HepG2 (cell line): ENCODE results near the gene ANO3. TPM values are rescaled to one million over a fixed set of nuclear protein-coding genes. Genes with fewer than 3 reads are reported as not detected.

Source experiments
- ATAC-seq: fragments of 200-7000 bp; cut with Tn5 transposase; 3 replicates; pipeline ENCODE4 v1.9.1; 2020; ENCODE audit warnings: mild to moderate bottlenecking, moderate library complexity
- BruUV-seq: library from RNA; stranded (reverse); fragments of 400-500 nt; replicated peaks from 2 replicates; lab custom pipeline; 2021; lab: Mats Ljungman, UMichigan
- CTCF ChIA-PET: fragments of 300-600 bp; formaldehyde crosslinking; extraction: SDS; loops from one replicate; lab custom pipeline; 2021; ENCODE audit warnings: low total read pairs, inconsistent platforms, low intra/inter-chr PET ratio; lab: Yijun Ruan, JAX
- POLR2A ChIA-PET: fragments of 350-600 bp; sonication (Branson Sonifier 250); formaldehyde crosslinking; loops from one replicate; lab custom pipeline; 2020; ENCODE audit warnings: antibody characterized with exemption, inconsistent platforms; lab: Yijun Ruan, JAX
- DNase-seq: peaks from one replicate; pipeline ENCODE4 v3.0.0-alpha.2; 2015; ENCODE audit warnings: low spot score
- FAIRE-seq: peaks from 3 replicates; lab custom pipeline; 2011; peaks lifted over from hg19 to GRCh38; lab: Jason Lieb, UNC
- H2AFZ ChIP-seq: one replicate; pipeline ENCODE4 v1.6.1; 2011; ENCODE audit warnings: low read length, inconsistent platforms
- H3K27ac ChIP-seq: fragments of 300-600 bp; 3 replicates; pipeline ENCODE4 v1.8.0; 2011; ENCODE audit warnings: mixed run types, mild to moderate bottlenecking, mixed read lengths, low read length, inconsistent platforms; ENCODE audit not compliant: insufficient read depth; ENCODE audit errors: extremely low read length
- H3K27me3 ChIP-seq, 2 experiments: fragments of 200-600 bp in 1 of 2; 2 replicates in 1 of 2; 3 replicates in 1 of 2; pipeline versions ENCODE4 v1.6.0 to v1.8.0; 2011; ENCODE audit warnings: low read length in 2 of 2, mild to moderate bottlenecking in 2 of 2, moderate library complexity in 2 of 2, inconsistent platforms in 1 of 2; ENCODE audit not compliant: insufficient read depth in 2 of 2, control insufficient read depth in 1 of 2
- H3K36me3 ChIP-seq, 2 experiments: fragments of 200-600 bp in 1 of 2; replicated peaks in 1 of 2; 2 replicates in 1 of 2; 3 replicates in 1 of 2; pipeline versions ENCODE4 v1.5.1 to v1.8.0; 2011; ENCODE audit warnings: low read length in 2 of 2, inconsistent platforms in 1 of 2; ENCODE audit not compliant: insufficient read depth in 2 of 2, control insufficient read depth in 1 of 2
- H3K4me1 ChIP-seq: 2 replicates; pipeline ENCODE4 v1.5.1; 2012; ENCODE audit warnings: low read length, inconsistent platforms; ENCODE audit not compliant: insufficient read depth
- H3K4me2 ChIP-seq: 2 replicates; pipeline ENCODE4 v1.6.0; 2011; ENCODE audit warnings: low read depth, low read length, inconsistent platforms
- H3K4me3 ChIP-seq, 3 experiments: fragments of 200-600 bp in 1 of 3; sonication (generic), shearing (Covaris generic) in 1 of 3; replicated peaks in 1 of 3; 2 replicates each; pipeline ENCODE4 v1.5.1; 2011 to 2016; ENCODE audit warnings: low read length in 3 of 3, inconsistent platforms in 2 of 3, low read depth in 2 of 3, mild to moderate bottlenecking in 2 of 3, control low read depth in 1 of 3, mixed read lengths in 1 of 3; ENCODE audit not compliant: insufficient read depth in 1 of 3
- H3K79me2 ChIP-seq: one replicate; pipeline ENCODE4 v1.6.1; 2011; ENCODE audit warnings: low read length, inconsistent platforms; ENCODE audit not compliant: insufficient read depth
- H3K9ac ChIP-seq: 2 replicates; pipeline ENCODE4 v1.6.0; 2011; ENCODE audit warnings: mild to moderate bottlenecking, low read depth, low read length, inconsistent platforms; ENCODE audit not compliant: insufficient read depth
- H3K9me3 ChIP-seq: 2 replicates; pipeline ENCODE4 v1.5.1; 2012; ENCODE audit warnings: mild to moderate bottlenecking, low read length
- H4K20me1 ChIP-seq: 2 replicates; pipeline ENCODE4 v1.6.0; 2011; ENCODE audit warnings: inconsistent platforms, mild to moderate bottlenecking, low read length, moderate library complexity; ENCODE audit not compliant: insufficient read depth
- ELF4 ChIP-seq: sonication (generic); formaldehyde crosslinking; IDR thresholded peaks from 2 replicates; pipeline ENCODE4 v1.5.0; 2020; ENCODE audit warnings: missing genetic modification reagents, mild to moderate bottlenecking, moderate library complexity, borderline replicate concordance
- HNRNPLL ChIP-seq: fragments of 200-400 bp; formaldehyde crosslinking; IDR thresholded peaks from 2 replicates; pipeline ENCODE4 v1.6.1; 2017; ENCODE audit warnings: mild to moderate bottlenecking, low read depth, low read length; ENCODE audit not compliant: poor library complexity, severe bottlenecking
- JUNB ChIP-seq: sonication (generic); formaldehyde crosslinking; IDR thresholded peaks from 2 replicates; pipeline ENCODE4 v1.8.0; 2022; ENCODE audit warnings: missing genetic modification reagents, mild to moderate bottlenecking, borderline replicate concordance
- RAD21 ChIP-seq: fragments of 450-650 bp; formaldehyde crosslinking; IDR thresholded peaks from 2 replicates; pipeline ENCODE4 v1.5.0; 2020; ENCODE audit warnings: mild to moderate bottlenecking
- SIX1 ChIP-seq: sonication (generic); formaldehyde crosslinking; IDR thresholded peaks from 2 replicates; pipeline ENCODE4 v1.4.0; 2020; ENCODE audit warnings: missing genetic modification reagents, borderline replicate concordance
- SMAD3 ChIP-seq: sonication (generic); formaldehyde crosslinking; IDR thresholded peaks from 2 replicates; pipeline ENCODE4 v1.4.0; 2020; ENCODE audit warnings: missing genetic modification reagents
- ZBTB21 ChIP-seq: sonication (generic); formaldehyde crosslinking; IDR thresholded peaks from 2 replicates; pipeline ENCODE4 v1.4.0; 2020; ENCODE audit warnings: missing genetic modification reagents
- ZKSCAN5 ChIP-seq: sonication (generic); formaldehyde crosslinking; IDR thresholded peaks from 2 replicates; pipeline ENCODE4 v1.5.1; 2020; ENCODE audit warnings: mild to moderate bottlenecking, missing genetic modification reagents
- ZMYM4 ChIP-seq: sonication (generic); formaldehyde crosslinking; IDR thresholded peaks from 2 replicates; pipeline ENCODE4 v1.8.1; 2023; ENCODE audit warnings: mild to moderate bottlenecking, missing genetic modification reagents
- ZNF180 ChIP-seq: sonication (generic); formaldehyde crosslinking; IDR thresholded peaks from 2 replicates; pipeline ENCODE4 v1.4.0; 2020; ENCODE audit warnings: low read depth, missing genetic modification reagents, borderline replicate concordance
- ZNF329 ChIP-seq: sonication (generic); formaldehyde crosslinking; IDR thresholded peaks from 2 replicates; pipeline ENCODE4 v1.9.0; 2021; ENCODE audit warnings: low read depth, mild to moderate bottlenecking, missing genetic modification reagents
- ZNF766 ChIP-seq: sonication (generic); formaldehyde crosslinking; IDR thresholded peaks from 2 replicates; pipeline ENCODE4 v1.5.0; 2020; ENCODE audit warnings: missing genetic modification reagents, borderline replicate concordance
- ZNF773 ChIP-seq: sonication (generic); formaldehyde crosslinking; IDR thresholded peaks from 2 replicates; pipeline ENCODE4 v1.4.0; 2020; ENCODE audit warnings: missing genetic modification reagents, borderline replicate concordance
- ZNF780A ChIP-seq: sonication (generic); formaldehyde crosslinking; IDR thresholded peaks from 2 replicates; pipeline ENCODE4 v1.8.0; 2022; ENCODE audit warnings: mild to moderate bottlenecking, missing genetic modification reagents, moderate library complexity
- WGBS: methylation state at CpG from one replicate; pipeline ENCODE4 v1.1.6; 2017; ENCODE audit warnings: low lambda C conversion rate; 5-methylcytosine and 5-hydroxymethylcytosine counted together
- in situ Hi-C: cut with HindIII; loops from 2 replicates; pipeline ENCODE4 v1.10.0; 2017; ENCODE audit warnings: low pct_unique_long_range_greater_than_20kb; ENCODE audit not compliant: extremely low pct_ligation_motif_present
- intact Hi-C: fragments of 100-400 bp; cut with micrococcal nuclease; formaldehyde crosslinking; loops from one replicate; pipeline ENCODE4 v1.10.0; 2022; ENCODE audit not compliant: unreplicated experiment
- polyA plus RNA-seq, 8 experiments: library from polyadenylated mRNA; depleted of rRNA in 3 of 8; stranded (reverse) in 7 of 8; unstranded in 1 of 8; fragments of >200 nt; fragmentation: Illumina TruSeq in 4 of 8; extraction: Trizol in 4 of 8; gene quantifications; 2 replicates each; pipeline versions ENCODE4 v1.2.1 to v1.2.3, GENCODE V29; 2011 to 2016; ENCODE audit warnings: low read depth in 4 of 8, missing spikeins in 1 of 8, mixed read lengths in 1 of 8; ENCODE audit not compliant: insufficient read depth in 1 of 8
- total RNA-seq, 5 experiments: library from RNA; depleted of rRNA; stranded (reverse); fragments of >200 nt; fragmentation: Illumina TruSeq; extraction: Trizol; gene quantifications; 2 replicates each; pipeline ENCODE4 v1.2.3, GENCODE V29; 2016; ENCODE audit warnings: low read depth in 1 of 5
- TF ChIP-seq, protein P1 (sequence below): sonication (generic); formaldehyde crosslinking; IDR thresholded peaks from 2 replicates; pipeline ENCODE4 v1.4.0; 2020; ENCODE audit warnings: missing genetic modification reagents
- TF ChIP-seq, protein P2 (sequence below): sonication (generic); formaldehyde crosslinking; IDR thresholded peaks from 2 replicates; pipeline ENCODE4 v1.4.0; 2020; ENCODE audit warnings: mild to moderate bottlenecking, missing genetic modification reagents
- TF ChIP-seq, protein P3 (sequence below): sonication (generic); formaldehyde crosslinking; IDR thresholded peaks from 2 replicates; pipeline ENCODE4 v1.5.0; 2020; ENCODE audit warnings: missing genetic modification reagents
- TF ChIP-seq, protein P4 (sequence below): sonication (generic); formaldehyde crosslinking; IDR thresholded peaks from 2 replicates; pipeline ENCODE4 v1.5.1; 2020; ENCODE audit warnings: mild to moderate bottlenecking, moderate library complexity, missing genetic modification reagents

Gene ANO3
- total and polyA plus RNA-seq, 2 of the 13 experiments (the other 11 are each of a cell fraction or from before 2014, with no cell fraction given) = 0.17 to 0.44 TPM

DNA sequence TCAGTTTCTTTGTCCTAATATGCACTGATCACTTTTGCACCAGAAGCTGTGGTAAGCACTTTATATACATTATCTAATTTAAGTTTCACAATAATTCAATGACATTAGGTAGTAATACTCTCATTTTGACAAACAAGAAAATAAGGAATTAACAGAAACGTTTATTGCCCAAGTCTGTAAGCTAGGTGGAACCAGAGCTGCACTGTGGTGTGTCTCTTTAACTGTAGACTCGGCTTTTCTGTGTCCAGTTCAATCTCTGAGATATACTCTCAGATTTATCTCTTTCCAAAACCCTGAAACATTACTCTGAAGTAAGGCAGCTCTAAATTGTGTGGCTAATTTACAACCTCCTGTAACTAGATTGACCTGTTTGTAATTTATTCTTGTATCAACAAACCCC is 139.1 kb downstream of the ANO3 start:
- no peaks in the 10 kb centered on the region for H3K79me2 ChIP-seq
- FAIRE-seq (no peak), DNase-seq (no peak), ATAC-seq (no peak)
- BruUV-seq = no TSS peak
- H3K27ac ChIP-seq = no peak overlapping the region
- in situ Hi-C loops (no loop called here), intact Hi-C loops (no loop called here)
- CTCF ChIA-PET = no interaction called here
- POLR2A ChIA-PET = no interaction called here
- H3K4me1 ChIP-seq = no peaks in the 10 kb centered on the region
- no peaks in the 10 kb centered on the region for H3K27me3 ChIP-seq
- no peak overlapping the region for H3K9ac ChIP-seq
- TF ChIP-seq ZNF766 (CRISPR knock-in tag) (no peak), RAD21 (CRISPR knock-in tag) (no peak), ZKSCAN5 (no peak), ZNF773 (CRISPR knock-in tag) (no peak), ZNF180 (CRISPR knock-in tag) (no peak), ZBTB21 (no peak), ELF4 (CRISPR knock-in tag) (no peak), JUNB (CRISPR knock-in tag) (no peak), SMAD3 (CRISPR knock-in tag) (no peak), SIX1 (CRISPR knock-in tag) (no peak), HNRNPLL (no peak), ZMYM4 (CRISPR knock-in tag) (no peak), ZNF329 (CRISPR knock-in tag) (no peak), ZNF780A (CRISPR knock-in tag) (no peak)
- TF ChIP-seq, protein P1, sequence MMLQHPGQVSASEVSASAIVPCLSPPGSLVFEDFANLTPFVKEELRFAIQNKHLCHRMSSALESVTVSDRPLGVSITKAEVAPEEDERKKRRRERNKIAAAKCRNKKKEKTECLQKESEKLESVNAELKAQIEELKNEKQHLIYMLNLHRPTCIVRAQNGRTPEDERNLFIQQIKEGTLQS (CRISPR knock-in tag) = no peak
- TF ChIP-seq, protein P2, sequence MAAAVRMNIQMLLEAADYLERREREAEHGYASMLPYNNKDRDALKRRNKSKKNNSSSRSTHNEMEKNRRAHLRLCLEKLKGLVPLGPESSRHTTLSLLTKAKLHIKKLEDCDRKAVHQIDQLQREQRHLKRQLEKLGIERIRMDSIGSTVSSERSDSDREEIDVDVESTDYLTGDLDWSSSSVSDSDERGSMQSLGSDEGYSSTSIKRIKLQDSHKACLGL (CRISPR knock-in tag) = no peak
- TF ChIP-seq, protein P3, sequence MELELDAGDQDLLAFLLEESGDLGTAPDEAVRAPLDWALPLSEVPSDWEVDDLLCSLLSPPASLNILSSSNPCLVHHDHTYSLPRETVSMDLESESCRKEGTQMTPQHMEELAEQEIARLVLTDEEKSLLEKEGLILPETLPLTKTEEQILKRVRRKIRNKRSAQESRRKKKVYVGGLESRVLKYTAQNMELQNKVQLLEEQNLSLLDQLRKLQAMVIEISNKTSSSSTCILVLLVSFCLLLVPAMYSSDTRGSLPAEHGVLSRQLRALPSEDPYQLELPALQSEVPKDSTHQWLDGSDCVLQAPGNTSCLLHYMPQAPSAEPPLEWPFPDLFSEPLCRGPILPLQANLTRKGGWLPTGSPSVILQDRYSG (CRISPR knock-in tag) = no peak
- TF ChIP-seq, protein P4, sequence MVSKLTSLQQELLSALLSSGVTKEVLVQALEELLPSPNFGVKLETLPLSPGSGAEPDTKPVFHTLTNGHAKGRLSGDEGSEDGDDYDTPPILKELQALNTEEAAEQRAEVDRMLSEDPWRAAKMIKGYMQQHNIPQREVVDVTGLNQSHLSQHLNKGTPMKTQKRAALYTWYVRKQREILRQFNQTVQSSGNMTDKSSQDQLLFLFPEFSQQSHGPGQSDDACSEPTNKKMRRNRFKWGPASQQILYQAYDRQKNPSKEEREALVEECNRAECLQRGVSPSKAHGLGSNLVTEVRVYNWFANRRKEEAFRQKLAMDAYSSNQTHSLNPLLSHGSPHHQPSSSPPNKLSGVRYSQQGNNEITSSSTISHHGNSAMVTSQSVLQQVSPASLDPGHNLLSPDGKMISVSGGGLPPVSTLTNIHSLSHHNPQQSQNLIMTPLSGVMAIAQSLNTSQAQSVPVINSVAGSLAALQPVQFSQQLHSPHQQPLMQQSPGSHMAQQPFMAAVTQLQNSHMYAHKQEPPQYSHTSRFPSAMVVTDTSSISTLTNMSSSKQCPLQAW (CRISPR knock-in tag) = no peak
- WGBS = 0% methylated on average over 2 of the region's 2 CpGs
- H4K20me1 ChIP-seq = no peaks in the 10 kb centered on the region
- H3K9me3 ChIP-seq = no peaks in the 10 kb centered on the region
- H3K4me2 ChIP-seq = no peak overlapping the region
- H3K4me3 ChIP-seq = no peak overlapping the region
- H2AFZ ChIP-seq = no peak overlapping the region
- H3K36me3 ChIP-seq = no peaks in the 10 kb centered on the region
